ENCODE results near the gene CCR9.

The CCR9 gene

GRCh38 chr3:45885979-45886705 lies at the start of gene CCR9:
Gene CCR9, plus strand, starts transcription at chr3:45886543. Its CDS starts 8,391 bp downstream, at chr3:45894934.
- no peak for DNase-seq (ENCODE audit: low read depth)
- no peak for TF ChIP-seq CTCF (IDR thresholded peaks at IDR 0.05; ENCODE audit: insufficient read depth, low read depth, low read length, missing control alignments)
- no peak within 1 kb of the TSS for H3K4me3 ChIP-seq (ENCODE audit: low read length)

- DNase-seq (ENCODE audit: low read depth) = no peak
- no peak for TF ChIP-seq CTCF (IDR thresholded peaks at IDR 0.05; ENCODE audit: insufficient read depth, low read depth, low read length, missing control alignments)
- no peak overlapping the region for H3K4me3 ChIP-seq (ENCODE audit: low read length)
Observed at GRCh38 chr3:45838466-45838865, 47.9 kb upstream of the CCR9 start.

GRCh38 chr3:45841420-45841756 lies 45.0 kb upstream of the CCR9 start:
- H3K4me3 ChIP-seq (ENCODE audit: low read length) = peak overlapping the region; percentile 78
- peak; percentile 27 for DNase-seq (ENCODE audit: low read depth)
- TF ChIP-seq CTCF (IDR thresholded peaks at IDR 0.05; ENCODE audit: insufficient read depth, low read depth, low read length, missing control alignments) = no peak

GRCh38 chr3:45841757-45842491 lies 44.4 kb upstream of the CCR9 start, which contains the start of gene LZTFL1:
Gene LZTFL1, minus strand, starts transcription at chr3:45842119. Its CDS starts 128 bp downstream, at chr3:45841991.
- peak within 1 kb of the TSS; percentile 78 for H3K4me3 ChIP-seq (ENCODE audit: low read length)
- DNase-seq (ENCODE audit: low read depth) = peak; percentile 98
- TF ChIP-seq CTCF (IDR thresholded peaks at IDR 0.05; ENCODE audit: insufficient read depth, low read depth, low read length, missing control alignments) = no peak

- TF ChIP-seq CTCF (IDR thresholded peaks at IDR 0.05; ENCODE audit: insufficient read depth, low read depth, low read length, missing control alignments) = no peak
- no peak overlapping the region for H3K4me3 ChIP-seq (ENCODE audit: low read length)
- DNase-seq (ENCODE audit: low read depth) = no peak
Observed at GRCh38 chr3:45842851-45843625, 43.3 kb upstream of the CCR9 start.

GRCh38 chr3:45844616-45845015 lies 41.7 kb upstream of the CCR9 start:
- H3K4me3 ChIP-seq (ENCODE audit: low read length) = no peak overlapping the region
- no peak for DNase-seq (ENCODE audit: low read depth)
- no peak for TF ChIP-seq CTCF (IDR thresholded peaks at IDR 0.05; ENCODE audit: insufficient read depth, low read depth, low read length, missing control alignments)

All from epithelial cell of esophagus (primary cell).